Nephron (organoid): ENCODE measurements around the gene DIP2A.

Experiments used
- H3K27ac Mint-ChIP-seq, 3 experiments: 2 replicates each; pipeline ENCODE4 v1.8.0; 2020; ENCODE audit warnings: mixed read lengths in 3 of 3, mild to moderate bottlenecking in 2 of 3, moderate library complexity in 1 of 3
- H3K27me3 Mint-ChIP-seq: 2 replicates; pipeline ENCODE4 v1.8.0; 2021; ENCODE audit warnings: low read depth, mild to moderate bottlenecking, moderate library complexity, mixed read lengths
- H3K36me3 Mint-ChIP-seq: 2 replicates; pipeline ENCODE4 v1.8.0; 2020; ENCODE audit warnings: low read depth, mixed read lengths
- H3K4me1 Mint-ChIP-seq: 2 replicates; pipeline ENCODE4 v1.8.0; 2020; ENCODE audit warnings: mixed read lengths
- H3K4me3 Mint-ChIP-seq, 3 experiments: 2 replicates each; pipeline ENCODE4 v1.8.0; 2020; ENCODE audit warnings: mild to moderate bottlenecking in 3 of 3, mixed read lengths in 3 of 3, moderate library complexity in 2 of 3
- H3K9me3 Mint-ChIP-seq: 2 replicates; pipeline ENCODE4 v1.8.0; 2020; ENCODE audit warnings: mixed read lengths
- CTCF ChIP-seq, 3 experiments: fragments of 200-600 bp; sonication (generic); IDR thresholded peaks; one replicate each; pipeline ENCODE4 v1.5.0; 2021; ENCODE audit warnings: antibody characterized with exemption in 3 of 3; ENCODE audit not compliant: unreplicated experiment in 3 of 3

Gene DIP2A

DNA sequence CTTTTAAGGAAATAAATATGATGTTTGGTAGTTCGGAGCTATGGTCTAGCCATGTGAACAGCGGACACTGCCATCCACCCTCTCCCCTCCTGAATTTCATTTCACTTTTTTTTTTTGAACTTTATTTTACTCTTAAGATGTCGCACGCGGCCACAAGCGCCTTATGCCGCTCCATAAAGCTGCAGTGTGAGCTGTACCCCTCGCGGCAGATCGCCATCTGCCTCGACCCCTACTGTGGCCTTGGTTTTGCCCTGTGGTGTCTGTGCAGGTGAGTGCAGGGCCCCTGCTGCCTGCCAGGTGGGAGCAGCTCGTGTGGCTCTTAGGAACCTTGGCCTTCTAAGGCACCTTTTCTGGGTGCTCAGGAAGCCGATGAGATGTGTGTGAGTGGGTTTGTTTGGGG is 98.1 kb downstream of the DIP2A start:
- no peaks in the 10 kb centered on the region for H3K4me1 Mint-ChIP-seq
- TF ChIP-seq CTCF (IDR thresholded peaks at IDR 0.05; ENCODE audit: unreplicated experiment in 3 of 3): no peak
- H3K4me3 Mint-ChIP-seq: no peak overlapping the region
- peaks cover 53% of the 10 kb centered on the region for H3K36me3 Mint-ChIP-seq
- no peak overlapping the region for H3K27ac Mint-ChIP-seq
- no peaks in the 10 kb centered on the region for H3K9me3 Mint-ChIP-seq
- no peaks in the 10 kb centered on the region for H3K27me3 Mint-ChIP-seq

DNA sequence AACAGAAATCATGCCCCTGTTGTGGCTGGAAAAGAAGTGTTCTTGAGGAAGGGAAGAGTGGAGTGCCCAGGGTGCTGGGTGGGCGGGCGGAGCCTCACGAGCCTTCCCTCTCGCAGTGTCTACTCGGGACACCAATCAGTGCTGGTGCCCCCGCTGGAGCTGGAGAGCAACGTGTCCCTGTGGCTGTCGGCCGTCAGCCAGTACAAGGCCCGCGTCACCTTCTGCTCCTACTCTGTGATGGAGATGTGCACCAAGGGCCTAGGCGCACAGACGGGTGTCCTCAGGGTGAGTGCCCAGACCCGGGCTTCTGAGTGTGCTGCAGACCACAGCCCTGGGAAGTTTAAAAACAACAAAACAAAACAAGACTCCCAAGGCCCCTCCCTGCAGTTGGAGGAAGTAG is 98.8 kb downstream of the DIP2A start:
- no peak overlapping the region for H3K4me3 Mint-ChIP-seq
- H3K27ac Mint-ChIP-seq: no peak overlapping the region
- H3K36me3 Mint-ChIP-seq: peaks cover 58% of the 10 kb centered on the region
- no peaks in the 10 kb centered on the region for H3K9me3 Mint-ChIP-seq
- H3K27me3 Mint-ChIP-seq: peaks cover 3% of the 10 kb centered on the region
- H3K4me1 Mint-ChIP-seq: no peaks in the 10 kb centered on the region
- TF ChIP-seq CTCF (IDR thresholded peaks at IDR 0.05; ENCODE audit: unreplicated experiment in 3 of 3): no peak

DNA sequence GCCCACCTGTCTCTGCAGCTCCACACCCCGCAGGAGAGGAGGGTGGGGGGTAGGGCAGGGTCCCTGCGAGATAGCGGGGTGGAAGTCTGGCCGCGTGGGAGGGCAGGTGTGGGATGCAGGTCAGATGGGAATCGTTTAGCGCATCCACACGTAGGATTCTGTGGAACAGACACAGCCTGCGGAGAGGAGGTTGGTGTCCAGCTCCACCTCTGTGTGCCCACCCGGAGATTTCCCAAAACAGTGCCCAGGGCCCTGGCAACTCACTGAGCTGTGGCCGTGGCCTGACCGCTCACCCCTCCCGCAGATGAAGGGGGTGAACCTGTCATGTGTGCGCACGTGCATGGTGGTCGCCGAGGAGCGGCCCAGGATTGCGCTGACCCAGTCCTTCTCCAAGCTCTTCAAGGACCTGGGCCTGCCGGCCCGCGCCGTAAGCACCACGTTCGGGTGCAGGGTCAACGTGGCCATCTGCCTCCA is 99.3 kb downstream of the DIP2A start:
- peaks cover 63% of the 10 kb centered on the region for H3K36me3 Mint-ChIP-seq
- H3K9me3 Mint-ChIP-seq: no peaks in the 10 kb centered on the region
- H3K27ac Mint-ChIP-seq: no peak overlapping the region
- TF ChIP-seq CTCF (IDR thresholded peaks at IDR 0.05; ENCODE audit: unreplicated experiment in 3 of 3): no peak
- peaks cover 3% of the 10 kb centered on the region for H3K27me3 Mint-ChIP-seq
- H3K4me1 Mint-ChIP-seq: no peaks in the 10 kb centered on the region
- H3K4me3 Mint-ChIP-seq: no peak overlapping the region

DNA sequence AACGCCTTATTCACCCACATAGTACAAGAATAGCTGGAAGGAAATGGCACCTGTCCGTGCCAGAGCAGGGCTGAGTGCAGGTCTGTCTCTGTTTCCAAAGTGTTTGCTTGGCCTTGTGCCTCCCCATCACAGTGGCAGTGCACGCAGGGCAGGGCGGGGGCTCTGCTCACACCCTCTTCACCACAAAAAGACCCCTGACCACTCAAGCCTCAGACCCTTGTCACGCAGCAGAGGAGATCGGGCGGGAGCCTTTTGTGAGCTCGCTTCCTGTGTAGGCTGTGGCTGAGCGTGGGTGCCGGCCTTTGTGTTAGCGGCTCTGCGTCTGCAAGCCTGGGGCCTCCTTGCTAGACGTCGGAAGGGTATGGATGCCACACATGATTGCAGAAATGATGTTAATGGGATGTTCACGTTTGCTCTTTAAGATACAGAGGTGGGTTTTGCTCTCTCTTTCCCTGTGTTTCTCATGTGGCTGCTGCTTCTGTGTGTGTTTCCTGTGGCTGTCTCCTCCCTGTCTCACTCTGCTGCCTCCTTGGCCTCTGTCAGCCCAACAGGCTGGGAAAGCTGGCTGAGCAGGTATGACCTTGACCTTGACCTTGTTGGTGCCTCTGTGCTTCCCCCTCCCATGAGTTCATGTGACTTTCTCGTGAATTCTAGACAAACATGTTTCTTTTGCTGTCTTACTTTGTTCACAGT is 100.7 kb downstream of the DIP2A start:
- Mint-ChIP-seq H3K4me3 (no peak overlapping the region), H3K36me3 (peaks cover 61% of the 10 kb centered on the region), H3K27ac (peak overlapping the region in 1 of 3 experiments; percentile 86), H3K4me1 (no peaks in the 10 kb centered on the region), H3K9me3 (no peaks in the 10 kb centered on the region), H3K27me3 (peaks cover 3% of the 10 kb centered on the region)
- TF ChIP-seq CTCF (IDR thresholded peaks at IDR 0.05; ENCODE audit: unreplicated experiment in 3 of 3): no peak

DNA sequence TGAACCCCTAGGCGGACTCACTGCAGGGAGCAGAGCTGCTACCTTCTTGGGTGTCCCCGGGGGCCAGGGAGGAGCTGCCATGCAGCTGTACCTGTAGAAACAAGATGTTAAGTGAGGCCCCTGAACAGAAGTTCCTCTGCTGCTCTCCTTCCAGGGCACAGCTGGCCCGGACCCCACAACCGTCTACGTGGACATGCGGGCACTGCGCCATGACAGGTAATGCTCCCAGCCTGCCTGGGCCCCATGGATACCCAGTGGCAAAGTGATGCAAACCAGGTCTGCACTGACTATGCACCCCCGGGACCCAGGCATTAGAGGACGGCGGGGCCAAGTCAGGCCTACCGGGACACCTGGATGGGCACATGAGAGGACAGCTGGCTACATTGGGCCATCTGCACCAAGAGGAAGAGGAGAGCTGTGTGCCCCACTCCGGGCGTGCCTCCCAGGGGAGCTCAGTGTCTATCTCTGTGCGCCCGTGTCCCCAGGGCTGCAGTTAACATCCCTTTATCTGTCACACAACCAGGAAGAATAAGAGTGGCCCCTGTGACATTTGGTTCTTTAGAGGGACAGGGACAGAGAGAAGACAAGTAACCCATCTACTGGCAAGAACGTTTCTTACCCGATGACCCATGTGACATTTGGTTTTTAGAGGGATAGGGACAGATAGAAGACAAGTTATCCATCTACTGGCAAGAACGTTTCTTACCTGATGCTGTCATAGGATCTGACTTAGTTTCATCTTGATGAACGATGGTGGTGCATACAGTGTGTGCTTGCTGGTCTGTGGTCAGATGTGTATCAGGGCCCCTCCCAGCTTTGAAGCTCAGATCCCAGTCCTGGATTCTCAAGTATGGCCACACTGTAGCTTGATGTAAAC is 102.1 kb downstream of the DIP2A start:
- Mint-ChIP-seq H3K27ac (no peak overlapping the region), H3K27me3 (peaks cover 3% of the 10 kb centered on the region), H3K9me3 (no peaks in the 10 kb centered on the region), H3K4me1 (peaks cover 7% of the 10 kb centered on the region), H3K4me3 (no peak overlapping the region), H3K36me3 (peaks cover 67% of the 10 kb centered on the region)
- no peak for TF ChIP-seq CTCF (IDR thresholded peaks at IDR 0.05; ENCODE audit: unreplicated experiment in 3 of 3)
